GM12872 (cell line): ENCODE results near the gene FILIP1.

Experiments
- TF ChIP-seq, protein P1 (sequence below): IDR thresholded peaks from 3 replicates; pipeline ENCODE4 v1.5.1; 2011; ENCODE audit warnings: low read depth, mild to moderate bottlenecking, low read length, moderate library complexity; ENCODE audit not compliant: insufficient read depth

The FILIP1 gene

DNA sequence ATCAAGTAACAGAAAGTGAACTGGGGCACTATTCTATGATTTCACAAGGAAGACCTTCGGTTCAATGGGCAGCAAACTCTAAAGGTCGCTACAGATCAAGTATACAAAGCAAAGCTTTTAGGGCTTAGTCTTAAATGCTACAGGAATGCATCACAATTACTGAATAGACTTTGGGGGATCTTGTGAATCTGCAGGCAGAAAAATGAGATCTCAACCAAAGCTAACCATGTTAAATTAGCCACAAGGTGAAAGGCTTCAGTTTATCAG lies 111.0 kb downstream of the FILIP1 start:
- TF ChIP-seq, protein P1, sequence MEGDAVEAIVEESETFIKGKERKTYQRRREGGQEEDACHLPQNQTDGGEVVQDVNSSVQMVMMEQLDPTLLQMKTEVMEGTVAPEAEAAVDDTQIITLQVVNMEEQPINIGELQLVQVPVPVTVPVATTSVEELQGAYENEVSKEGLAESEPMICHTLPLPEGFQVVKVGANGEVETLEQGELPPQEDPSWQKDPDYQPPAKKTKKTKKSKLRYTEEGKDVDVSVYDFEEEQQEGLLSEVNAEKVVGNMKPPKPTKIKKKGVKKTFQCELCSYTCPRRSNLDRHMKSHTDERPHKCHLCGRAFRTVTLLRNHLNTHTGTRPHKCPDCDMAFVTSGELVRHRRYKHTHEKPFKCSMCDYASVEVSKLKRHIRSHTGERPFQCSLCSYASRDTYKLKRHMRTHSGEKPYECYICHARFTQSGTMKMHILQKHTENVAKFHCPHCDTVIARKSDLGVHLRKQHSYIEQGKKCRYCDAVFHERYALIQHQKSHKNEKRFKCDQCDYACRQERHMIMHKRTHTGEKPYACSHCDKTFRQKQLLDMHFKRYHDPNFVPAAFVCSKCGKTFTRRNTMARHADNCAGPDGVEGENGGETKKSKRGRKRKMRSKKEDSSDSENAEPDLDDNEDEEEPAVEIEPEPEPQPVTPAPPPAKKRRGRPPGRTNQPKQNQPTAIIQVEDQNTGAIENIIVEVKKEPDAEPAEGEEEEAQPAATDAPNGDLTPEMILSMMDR = no peak

DNA sequence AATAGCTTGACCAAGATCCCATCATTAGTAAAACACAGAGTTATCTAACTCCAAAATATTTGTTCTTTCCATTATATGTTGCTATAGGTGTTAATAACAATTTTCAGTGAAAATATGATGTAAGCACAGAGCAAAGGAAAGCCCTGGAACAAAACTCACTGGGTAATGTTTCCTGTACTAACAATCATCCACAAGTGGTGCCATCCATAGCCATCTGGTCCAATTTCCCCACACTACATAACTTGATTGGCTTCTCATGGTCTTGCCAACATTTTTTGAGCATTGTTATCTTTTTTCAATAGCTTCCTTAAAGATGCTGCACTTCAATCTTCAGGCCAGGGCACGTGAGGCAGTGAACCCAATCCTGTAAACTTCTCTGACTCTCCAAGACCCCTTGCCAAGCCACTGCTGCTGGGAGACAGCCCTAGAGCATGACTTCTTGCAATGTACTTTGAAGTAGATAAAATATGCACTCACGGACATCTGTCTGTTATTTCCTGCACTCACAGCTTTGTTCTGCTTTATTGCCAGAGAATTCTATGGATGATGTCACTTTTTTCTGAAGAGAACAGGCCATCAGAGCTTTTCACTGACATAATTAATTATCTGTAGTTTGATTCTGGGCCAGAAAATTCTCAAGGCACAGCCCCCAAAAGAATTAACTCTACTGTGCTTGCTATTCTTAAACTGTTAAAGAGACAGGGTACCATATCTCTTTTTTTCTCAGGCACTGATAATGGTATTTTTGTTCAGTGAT lies 111.5 kb downstream of the FILIP1 start:
- TF ChIP-seq, protein P1 = no peak

DNA sequence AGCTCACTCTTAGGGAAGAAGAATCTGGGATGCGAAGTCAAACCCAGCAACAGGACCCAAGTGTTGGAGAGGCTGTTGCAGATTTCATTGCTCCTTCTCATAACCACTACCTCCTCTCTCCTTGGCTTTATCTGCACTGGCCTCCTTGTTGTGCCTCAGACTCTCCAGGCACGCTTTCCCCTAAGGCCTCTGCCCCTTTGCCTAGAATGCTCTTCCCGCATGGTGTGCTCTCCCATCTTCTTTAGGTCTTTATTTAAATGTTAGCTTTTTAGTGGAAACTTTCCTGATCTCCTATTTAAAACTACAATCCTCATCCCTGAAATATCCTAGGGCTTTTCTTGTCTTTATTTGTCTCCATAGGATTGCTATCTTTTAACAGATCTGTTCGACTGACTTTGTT lies 114.1 kb downstream of the FILIP1 start:
- TF ChIP-seq, protein P1 = no peak

DNA sequence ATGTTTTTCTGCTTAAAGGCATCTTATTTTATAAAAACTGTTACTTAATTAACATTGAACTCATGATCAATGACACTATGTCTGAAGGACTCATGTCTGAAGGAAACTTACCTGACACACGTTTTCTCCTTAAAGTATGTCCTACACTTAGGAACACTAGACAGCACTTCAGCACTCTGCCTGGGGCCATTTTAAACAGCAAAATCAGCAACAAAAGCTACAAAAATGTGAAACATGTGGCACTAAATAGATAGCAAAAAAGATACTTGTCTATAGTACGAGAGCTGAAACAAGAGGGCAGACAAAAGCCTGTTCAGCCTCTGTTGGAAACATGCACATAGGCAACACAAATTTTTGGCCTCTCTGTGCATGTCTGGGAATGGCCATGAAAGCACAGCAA lies 115.5 kb downstream of the FILIP1 start:
- TF ChIP-seq, protein P1 = no peak

DNA sequence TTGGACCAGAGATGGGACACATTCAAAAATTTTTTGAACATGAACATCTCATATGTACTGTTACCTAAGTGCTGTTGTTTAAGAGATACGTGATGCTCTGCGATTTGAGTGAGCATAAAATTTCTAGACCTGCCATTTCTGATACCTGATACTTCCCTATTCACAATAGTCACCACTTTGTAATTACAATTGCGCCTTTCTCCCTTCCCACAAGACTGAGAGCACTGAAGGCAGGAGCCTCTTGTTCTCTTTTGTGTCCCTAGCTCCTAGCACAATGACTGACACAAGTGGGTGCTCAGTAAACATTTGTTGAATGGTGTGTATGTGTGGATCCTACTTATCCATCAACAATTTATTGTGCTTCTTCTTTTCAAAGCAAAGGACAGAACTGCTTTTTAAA lies 116.2 kb downstream of the FILIP1 start:
- TF ChIP-seq, protein P1 = no peak

GRCh38 chr6:75376347-75377024 lies 117.1 kb downstream of the FILIP1 start:
- TF ChIP-seq, protein P1 = no peak

DNA sequence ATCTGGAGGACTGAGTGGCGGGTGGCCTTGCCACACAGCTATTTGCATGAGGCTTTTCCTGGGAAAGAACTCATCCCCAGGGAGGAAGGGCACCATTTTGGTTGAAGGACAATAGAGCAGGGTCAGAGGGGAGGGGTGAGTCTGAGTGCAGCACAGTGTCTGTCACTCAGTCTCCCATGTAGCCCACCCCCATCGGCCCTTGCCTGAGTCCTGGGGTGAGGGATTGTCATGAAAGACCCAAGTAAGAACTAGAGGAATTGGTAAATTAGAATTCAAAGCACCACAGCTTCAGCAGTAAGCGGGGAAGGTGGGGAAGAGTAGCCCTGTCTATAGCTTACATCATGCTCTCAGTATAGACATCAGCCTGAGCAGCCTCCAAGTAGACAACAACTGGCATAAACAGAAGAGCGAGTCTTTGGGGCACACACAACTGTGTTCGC lies 118.6 kb downstream of the FILIP1 start:
- TF ChIP-seq, protein P1 = no peak
